SH-SY5Y (cell line): ENCODE results near the gene CALHM5.

Experiments
- GATA2 ChIP-seq: IDR thresholded peaks from 2 replicates; pipeline ENCODE4 v1.6.1; 2011; ENCODE audit warnings: mild to moderate bottlenecking, low read depth, low read length
- GATA3 ChIP-seq: IDR thresholded peaks from 2 replicates; pipeline ENCODE4 v1.6.1; 2011; ENCODE audit warnings: low read depth, mild to moderate bottlenecking, low read length, moderate library complexity

GRCh38 chr6:116514111-116514510 is 2.7 kb downstream of the CALHM5 start:
- TF ChIP-seq GATA2, result no peak
- TF ChIP-seq GATA3, result no peak
